GM18873 (cell line): Measurements from ENCODE around the gene FCER1G.
"Not testable (repeated sequence)": the region's sequence is repeated elsewhere in the genome, so short reads cannot be mapped to it uniquely, and the experiment has no call there.

Source experiments
- ATAC-seq: cut with Tn5 transposase; IDR thresholded peaks from one replicate; pipeline ENCODE4 v1.9.1; 2021; ENCODE audit warnings: mild to moderate bottlenecking, moderate library complexity, moderate number of reproducible peaks; ENCODE audit not compliant: unreplicated experiment, low FRiP score

The FCER1G gene

GRCh38 chr1:161201836-161202712 lies 13.0 kb upstream of the FCER1G start, which contains the start of gene NDUFS2:
TSS of gene NDUFS2 (plus strand) at chr1:161202367. CDS start at chr1:161202386, 19 bp downstream.
- ATAC-seq = peak; percentile 87

- ATAC-seq = no peak
Measured at GRCh38 chr1:161206411-161207140, 8.5 kb upstream of the FCER1G start.

GRCh38 chr1:161207173-161207572 lies 7.9 kb upstream of the FCER1G start:
- no peak for ATAC-seq

- no peak for ATAC-seq
Measured at GRCh38 chr1:161209790-161210409, 5.2 kb upstream of the FCER1G start.

GRCh38 chr1:161214369-161214768 lies 726 bp upstream of the FCER1G start:
- no peak for ATAC-seq

- peak; percentile 69 for ATAC-seq
Measured at GRCh38 chr1:161216945-161217712, 2.0 kb downstream of the FCER1G start.

GRCh38 chr1:161217831-161218230 lies 2.7 kb downstream of the FCER1G start:
- ATAC-seq = no peak

GRCh38 chr1:161218301-161219077 lies 3.4 kb downstream of the FCER1G start:
- no peak for ATAC-seq

GRCh38 chr1:161219078-161219892 lies 4.2 kb downstream of the FCER1G start:
- ATAC-seq = no peak

GRCh38 chr1:161220002-161220401 lies 4.9 kb downstream of the FCER1G start:
- ATAC-seq = no peak

- ATAC-seq = no peak
Measured at GRCh38 chr1:161222175-161223019, 7.3 kb downstream of the FCER1G start.

GRCh38 chr1:161223805-161224694 lies 9.0 kb downstream of the FCER1G start:
- ATAC-seq = no peak

- ATAC-seq = not testable (repeated sequence)
Measured at GRCh38 chr1:161224695-161225087, 9.6 kb downstream of the FCER1G start.

- ATAC-seq = no peak
Measured at GRCh38 chr1:161225178-161225533, 10.1 kb downstream of the FCER1G start.

- ATAC-seq = peak; percentile 92
Measured at GRCh38 chr1:161225534-161226319, 10.6 kb downstream of the FCER1G start, which contains the start of gene TOMM40L. TSS of gene TOMM40L (plus strand) at chr1:161226060. CDS start at chr1:161226490, 430 bp downstream.

GRCh38 chr1:161226320-161226711 lies 11.2 kb downstream of the FCER1G start:
- ATAC-seq = no peak
